Measurements from ENCODE around the gene NGF.

DNA sequence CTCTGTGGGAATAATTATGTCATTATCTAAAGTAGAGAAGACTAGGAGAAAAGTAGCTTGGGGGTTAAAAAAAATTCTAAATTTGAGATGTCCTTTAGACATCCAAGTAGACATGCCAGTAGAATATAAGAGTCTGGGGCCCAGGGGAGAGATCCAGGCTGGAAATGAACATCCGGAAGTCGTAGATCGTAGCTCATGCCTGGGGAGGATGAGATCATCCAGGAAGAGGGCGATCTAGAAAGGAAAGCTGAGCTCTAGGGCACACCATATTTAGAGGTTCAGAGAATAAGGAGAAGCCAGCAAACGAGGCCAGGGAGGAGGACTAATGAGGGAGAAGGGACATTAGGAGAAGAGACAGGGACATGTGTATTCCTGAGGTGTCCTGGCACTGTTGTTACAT is 12.2 kb downstream of the NGF start:
- TF ChIP-seq, protein P1, sequence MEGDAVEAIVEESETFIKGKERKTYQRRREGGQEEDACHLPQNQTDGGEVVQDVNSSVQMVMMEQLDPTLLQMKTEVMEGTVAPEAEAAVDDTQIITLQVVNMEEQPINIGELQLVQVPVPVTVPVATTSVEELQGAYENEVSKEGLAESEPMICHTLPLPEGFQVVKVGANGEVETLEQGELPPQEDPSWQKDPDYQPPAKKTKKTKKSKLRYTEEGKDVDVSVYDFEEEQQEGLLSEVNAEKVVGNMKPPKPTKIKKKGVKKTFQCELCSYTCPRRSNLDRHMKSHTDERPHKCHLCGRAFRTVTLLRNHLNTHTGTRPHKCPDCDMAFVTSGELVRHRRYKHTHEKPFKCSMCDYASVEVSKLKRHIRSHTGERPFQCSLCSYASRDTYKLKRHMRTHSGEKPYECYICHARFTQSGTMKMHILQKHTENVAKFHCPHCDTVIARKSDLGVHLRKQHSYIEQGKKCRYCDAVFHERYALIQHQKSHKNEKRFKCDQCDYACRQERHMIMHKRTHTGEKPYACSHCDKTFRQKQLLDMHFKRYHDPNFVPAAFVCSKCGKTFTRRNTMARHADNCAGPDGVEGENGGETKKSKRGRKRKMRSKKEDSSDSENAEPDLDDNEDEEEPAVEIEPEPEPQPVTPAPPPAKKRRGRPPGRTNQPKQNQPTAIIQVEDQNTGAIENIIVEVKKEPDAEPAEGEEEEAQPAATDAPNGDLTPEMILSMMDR (IDR thresholded peaks at IDR 0.05; ENCODE audit: borderline replicate concordance, extremely low read depth, low read length, poor library complexity, severe bottlenecking): no peak
- no peak for TF ChIP-seq EZH2 (IDR thresholded peaks at IDR 0.05; ENCODE audit: borderline replicate concordance, low read depth, low read length, severe bottlenecking)

Data from DND-41 (cell line).